T-cell (primary cell): ENCODE data around the gene MAP4K5. TPM values are rescaled to one million over a fixed set of nuclear protein-coding genes. Genes with fewer than 3 reads are reported as not detected.
"Not testable (repeated sequence)": the region's sequence is repeated elsewhere in the genome, so short reads cannot be mapped to it uniquely, and the experiment has no call there.

Source experiments
- ATAC-seq, 4 experiments: fragments of 200-7000 bp in 3 of 4; fragments of 150-1000 bp in 1 of 4; cut with Tn5 transposase; replicated peaks in 1 of 4; 1 replicate in 3 of 4; 2 replicates in 1 of 4; pipeline ENCODE4 v1.10.0; 2021; ENCODE audit warnings: moderate library complexity in 3 of 4, mild to moderate bottlenecking in 2 of 4, moderate number of reproducible peaks in 1 of 4
- CTCF ChIA-PET, 2 donors: fragments of 300-600 bp; sonication (Branson Sonifier 250); formaldehyde crosslinking; loops; one replicate each; lab custom pipeline; 2022; ENCODE audit warnings: antibody characterized with exemption in 2 of 2; lab: Charles Lee
- POLR2A ChIA-PET, 2 donors: fragments of 300-600 bp; sonication (Branson Sonifier 250); formaldehyde crosslinking; loops; one replicate each; lab custom pipeline; 2022; ENCODE audit warnings: antibody characterized with exemption in 2 of 2; lab: Charles Lee
- DNase-seq, 35 experiments: peaks; one replicate each; pipeline versions ENCODE4 v3.0.0 to v3.0.0-alpha.2; 2013 to 2023
- H3K27ac ChIP-seq: one replicate; pipeline ENCODE4 v1.5.1; 2013; ENCODE audit warnings: low read length
- H3K27me3 ChIP-seq, 2 experiments: replicated peaks in 1 of 2; 1 replicate in 1 of 2; 2 replicates in 1 of 2; pipeline versions ENCODE4 v1.6.1 to v1.7.0; 2013; ENCODE audit warnings: low read length in 1 of 2, mixed read lengths in 1 of 2; ENCODE audit not compliant: control insufficient read depth in 2 of 2, insufficient read depth in 2 of 2; ENCODE audit errors: extremely low read depth in 1 of 2
- H3K36me3 ChIP-seq, 2 donors: 1 replicate in 1 of 2; 2 replicates in 1 of 2; pipeline versions ENCODE4 v1.6.1 to v1.7.0; 2013; ENCODE audit warnings: low read length in 1 of 2; ENCODE audit not compliant: control insufficient read depth in 2 of 2, insufficient read depth in 1 of 2; ENCODE audit errors: extremely low read depth in 1 of 2
- H3K4me1 ChIP-seq, 2 experiments: 1 replicate in 1 of 2; 2 replicates in 1 of 2; pipeline versions ENCODE4 v1.6.1 to v1.7.0; 2013; ENCODE audit warnings: low read length in 2 of 2, mixed read lengths in 1 of 2; ENCODE audit not compliant: insufficient read depth in 2 of 2, control insufficient read depth in 1 of 2; ENCODE audit errors: extremely low read depth in 1 of 2
- H3K4me3 ChIP-seq, 2 donors: 1 replicate in 1 of 2; 2 replicates in 1 of 2; pipeline versions ENCODE4 v1.5.1 to v1.7.0; 2013; ENCODE audit warnings: mild to moderate bottlenecking in 2 of 2, low read length in 1 of 2, moderate library complexity in 1 of 2; ENCODE audit not compliant: control insufficient read depth in 1 of 2; ENCODE audit errors: extremely low read depth in 1 of 2
- H3K9me3 ChIP-seq: 2 replicates; pipeline ENCODE4 v1.7.0; 2013
- H3K27ac Mint-ChIP-seq, 2 donors: one replicate each; pipeline ENCODE4 v1.8.0; 2020 to 2021; ENCODE audit warnings: mild to moderate bottlenecking in 2 of 2, mixed read lengths in 2 of 2
- H3K27me3 Mint-ChIP-seq, 2 donors: one replicate each; pipeline ENCODE4 v1.8.0; 2021 to 2022; ENCODE audit warnings: mixed read lengths in 2 of 2
- H3K36me3 Mint-ChIP-seq: one replicate; pipeline ENCODE4 v1.8.0; 2021; ENCODE audit warnings: mixed read lengths
- H3K4me1 Mint-ChIP-seq, 3 donors: one replicate each; pipeline ENCODE4 v1.8.0; 2020 to 2022; ENCODE audit warnings: mixed read lengths in 3 of 3, mild to moderate bottlenecking in 1 of 3
- H3K4me3 Mint-ChIP-seq, 3 donors: one replicate each; pipeline ENCODE4 v1.8.0; 2020 to 2022; ENCODE audit warnings: mild to moderate bottlenecking in 3 of 3, mixed read lengths in 3 of 3, moderate library complexity in 3 of 3
- H3K9me3 Mint-ChIP-seq, 3 donors: one replicate each; pipeline ENCODE4 v1.8.0; 2020 to 2022; ENCODE audit warnings: mixed read lengths in 3 of 3
- WGBS: methylation state at CpG from one replicate; pipeline ENCODE4 v1.1.5; 2013; ENCODE audit warnings: missing lambda C conversion rate; ENCODE audit not compliant: insufficient coverage; 5-methylcytosine and 5-hydroxymethylcytosine counted together
- total RNA-seq, 35 experiments: library from RNA in 6 of 35; stranded (reverse) in 6 of 35; fragments of 120-200 nt in 1 of 35; gene quantifications; one replicate each; pipeline versions ENCODE4 v1.2.1 to v1.2.4 and lab custom pipeline; 2013 to 2026

The MAP4K5 gene
- total RNA-seq, 5 donors from 2014 or later (not counting 1 experiment from before 2014, with no cell fraction given), result 33.5 to 48.2 (median 44.6) TPM

DNA sequence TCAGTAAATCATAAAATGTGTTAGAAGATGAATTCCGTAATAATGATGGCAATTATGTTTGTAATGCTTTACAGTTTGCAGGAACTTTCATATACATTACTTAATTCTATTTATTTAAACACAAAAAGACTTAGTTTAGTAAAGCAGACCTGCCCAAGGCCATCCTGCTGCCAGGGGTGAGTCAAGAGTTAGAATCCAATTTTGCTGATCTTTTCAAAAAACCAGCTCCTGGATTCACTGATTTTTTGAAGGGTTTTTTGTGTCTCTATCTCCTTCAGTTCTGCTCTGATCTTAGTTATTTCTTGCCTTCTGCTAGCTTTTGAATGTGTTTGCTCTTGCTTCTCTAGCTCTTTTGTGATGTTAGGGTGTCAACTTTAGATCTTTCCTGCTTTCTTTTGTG is 25.3 kb downstream of the MAP4K5 start:
- H3K36me3 ChIP-seq, H3K9me3 ChIP-seq, H3K27me3 Mint-ChIP-seq, DNase-seq, POLR2A ChIA-PET, ATAC-seq, H3K4me3 Mint-ChIP-seq, H3K4me1 ChIP-seq, H3K9me3 Mint-ChIP-seq, H3K4me3 ChIP-seq, H3K27me3 ChIP-seq, H3K27ac ChIP-seq: not testable (repeated sequence)
- Mint-ChIP-seq H3K27ac (peak overlapping the region in 1 of 2 donors; percentile 1), H3K4me1 (peaks cover 20 to 40% (median 28%) of the 10 kb centered on the region in 3 donors), H3K36me3 (peaks cover 49% of the 10 kb centered on the region)
- CTCF ChIA-PET, result interaction anchor here in 1 of 2 donors (0.6 kb wide), 1 partner anchor 22 kb away, joined by 3 read pairs; no protein-coding TSS in a partner anchor
- no CpG with 5 or more reads among the region's 1 CpG for WGBS

- ATAC-seq (no peak), DNase-seq (no peak)
- H3K27me3 ChIP-seq, result no peaks in the 10 kb centered on the region
- no peaks in the 10 kb centered on the region for H3K9me3 ChIP-seq
- H3K4me3 ChIP-seq, result no peak overlapping the region
- no CpG with 5 or more reads among the region's 2 CpGs for WGBS
- no peak overlapping the region for H3K27ac Mint-ChIP-seq
- no peaks in the 10 kb centered on the region for H3K9me3 Mint-ChIP-seq
- CTCF ChIA-PET, result interaction anchor here in 1 of 2 donors (0.7 kb wide), 1 partner anchor 27 kb away, joined by 3 read pairs; no protein-coding TSS in a partner anchor
- no peak overlapping the region for H3K4me3 Mint-ChIP-seq
- POLR2A ChIA-PET, result no interaction called here
- peaks cover 4 to 13% (median 13%) of the 10 kb centered on the region in 3 donors for H3K4me1 Mint-ChIP-seq
- H3K27ac ChIP-seq, result no peak overlapping the region
- H3K36me3 Mint-ChIP-seq, result peaks cover 39% of the 10 kb centered on the region
- H3K36me3 ChIP-seq, result peaks cover 0 to 2% of the 10 kb centered on the region in 2 donors
- H3K27me3 Mint-ChIP-seq, result no peaks in the 10 kb centered on the region
- H3K4me1 ChIP-seq, result no peaks in the 10 kb centered on the region
Observed at GRCh38 chr14:50501642-50502041, 30.7 kb downstream of the MAP4K5 start.

DNA sequence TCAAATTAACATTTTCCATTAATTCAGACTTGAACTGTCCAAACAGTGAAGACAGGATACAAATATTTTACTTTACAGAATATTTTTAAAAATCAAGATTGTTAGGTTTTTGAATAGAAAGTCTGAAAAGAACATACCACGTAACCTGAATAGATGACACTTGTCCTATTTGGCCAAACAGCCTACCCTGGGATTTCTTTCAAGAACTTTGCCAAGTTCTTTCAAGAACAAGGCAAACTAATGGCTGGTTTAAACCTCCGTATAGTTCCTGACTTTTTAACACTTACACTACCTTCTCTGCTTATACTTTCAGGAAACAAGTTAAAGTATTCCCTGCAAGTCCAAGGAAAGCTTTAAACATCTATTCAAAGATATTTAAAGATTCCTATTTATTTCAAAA is 35.0 kb downstream of the MAP4K5 start:
- CTCF ChIA-PET, result interaction anchor here in 1 of 2 donors (0.6 kb wide), 1 partner anchor 1547 kb away, joined by 3 read pairs; no protein-coding TSS in a partner anchor
- peaks cover 41% of the 10 kb centered on the region for H3K36me3 Mint-ChIP-seq
- DNase-seq, result no peak
- no peaks in the 10 kb centered on the region for H3K27me3 Mint-ChIP-seq
- POLR2A ChIA-PET, result no interaction called here
- no peak for ATAC-seq
- no peaks in the 10 kb centered on the region for H3K9me3 Mint-ChIP-seq
- H3K4me1 Mint-ChIP-seq, result peaks cover 10 to 17% (median 17%) of the 10 kb centered on the region in 3 donors
- Histone ChIP-seq H3K4me3 (no peak overlapping the region), H3K27me3 (no peaks in the 10 kb centered on the region), H3K36me3 (no peaks in the 10 kb centered on the region), H3K9me3 (no peaks in the 10 kb centered on the region), H3K27ac (no peak overlapping the region), H3K4me1 (no peaks in the 10 kb centered on the region)
- H3K4me3 Mint-ChIP-seq, result no peak overlapping the region
- WGBS, result 100% methylated on average over 2 of the region's 2 CpGs
- H3K27ac Mint-ChIP-seq, result no peak overlapping the region

DNA sequence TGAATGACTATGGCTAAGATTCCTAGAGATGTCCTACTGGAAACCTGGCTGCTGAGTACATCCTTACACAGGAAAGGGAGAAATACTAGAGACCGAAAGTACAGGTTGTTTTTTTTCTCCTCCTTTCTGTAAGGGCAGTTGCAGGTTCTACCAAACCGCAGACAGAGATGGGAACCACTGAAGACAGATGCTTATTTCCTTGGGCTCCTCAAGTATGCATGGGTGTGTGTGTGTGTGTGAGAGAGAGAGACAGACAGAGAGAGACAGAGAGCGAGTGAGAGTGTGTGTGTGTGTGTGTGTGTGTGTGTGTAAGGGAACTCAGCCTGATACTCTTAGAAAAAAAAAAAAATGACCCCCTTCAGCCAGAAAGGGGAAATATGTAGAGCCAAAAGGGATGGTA is 42.5 kb downstream of the MAP4K5 start:
- ChIA-PET CTCF (interaction anchor here (0.6 to 0.7 kb wide), 3 partner anchors 10 to 244 kb away, joined by 3 to 4 read pairs (median 3); no protein-coding TSS in a partner anchor), POLR2A (interaction anchor here in 1 of 2 donors (0.7 kb wide), 1 partner anchor 39 kb away, joined by 3 read pairs; no protein-coding TSS in a partner anchor)
- no peaks in the 10 kb centered on the region for H3K9me3 ChIP-seq
- no peak overlapping the region for H3K4me3 ChIP-seq
- no peaks in the 10 kb centered on the region for H3K27me3 Mint-ChIP-seq
- no peaks in the 10 kb centered on the region for H3K27me3 ChIP-seq
- no peak overlapping the region for H3K27ac Mint-ChIP-seq
- no peak overlapping the region for H3K4me3 Mint-ChIP-seq
- ATAC-seq (no peak), DNase-seq (no peak)
- 100% methylated on average over 1 of the region's 3 CpGs for WGBS
- H3K36me3 Mint-ChIP-seq, result peaks cover 32% of the 10 kb centered on the region
- no peak overlapping the region for H3K27ac ChIP-seq
- no peaks in the 10 kb centered on the region for H3K4me1 ChIP-seq
- no peaks in the 10 kb centered on the region for H3K9me3 Mint-ChIP-seq
- H3K36me3 ChIP-seq, result peaks cover 0 to 5% of the 10 kb centered on the region in 2 donors
- peaks cover 0 to 8% (median 8%) of the 10 kb centered on the region in 3 donors for H3K4me1 Mint-ChIP-seq

GRCh38 chr14:50488521-50488920 is 43.8 kb downstream of the MAP4K5 start:
- no peak overlapping the region for H3K4me3 Mint-ChIP-seq
- POLR2A ChIA-PET, result interaction anchor here (0.6 kb wide), 2 partner anchors 86 to 149 kb away, joined by 3 to 6 read pairs; no protein-coding TSS in a partner anchor

GRCh38 chr14:50479041-50479440 is 53.3 kb downstream of the MAP4K5 start:
- H3K27ac ChIP-seq, result no peak overlapping the region
- no peak for ATAC-seq
- peaks cover 0 to 20% of the 10 kb centered on the region in 2 donors for H3K36me3 ChIP-seq
- no peak overlapping the region for H3K4me3 ChIP-seq
- H3K4me3 Mint-ChIP-seq, result no peak overlapping the region
- ChIA-PET CTCF (no interaction called here), POLR2A (interaction anchor here in 1 of 2 donors (0.6 kb wide), 1 partner anchor 32 kb away, joined by 4 read pairs; no protein-coding TSS in a partner anchor)
- no peak overlapping the region for H3K27ac Mint-ChIP-seq
- H3K9me3 Mint-ChIP-seq, result peaks cover 3 to 18% (median 5%) of the 10 kb centered on the region in 3 donors
- H3K9me3 ChIP-seq, result no peaks in the 10 kb centered on the region
- peaks cover 57% of the 10 kb centered on the region for H3K36me3 Mint-ChIP-seq
- no peak for DNase-seq
- WGBS, result 91% methylated on average over 2 of the region's 2 CpGs
- no peaks in the 10 kb centered on the region for H3K4me1 ChIP-seq
- H3K4me1 Mint-ChIP-seq, result no peaks in the 10 kb centered on the region
- no peaks in the 10 kb centered on the region for H3K27me3 ChIP-seq
- H3K27me3 Mint-ChIP-seq, result no peaks in the 10 kb centered on the region

More at GRCh38 chr14:50488521-50488920, 43.8 kb downstream of the MAP4K5 start:
- no peak overlapping the region for H3K27ac ChIP-seq
- no peak for DNase-seq
- peaks cover 0 to 8% (median 7%) of the 10 kb centered on the region in 3 donors for H3K4me1 Mint-ChIP-seq
- H3K36me3 ChIP-seq, result peaks cover 0 to 5% of the 10 kb centered on the region in 2 donors
- no peaks in the 10 kb centered on the region for H3K4me1 ChIP-seq
- no peaks in the 10 kb centered on the region for H3K27me3 Mint-ChIP-seq
- peaks cover 28% of the 10 kb centered on the region for H3K36me3 Mint-ChIP-seq
- no peak overlapping the region for H3K4me3 ChIP-seq
- H3K27me3 ChIP-seq, result no peaks in the 10 kb centered on the region
- no peak overlapping the region for H3K27ac Mint-ChIP-seq
- ATAC-seq, result no peak
- no peaks in the 10 kb centered on the region for H3K9me3 ChIP-seq
- CTCF ChIA-PET, result no interaction called here
- no peaks in the 10 kb centered on the region for H3K9me3 Mint-ChIP-seq
- WGBS, result no CpG with 5 or more reads among the region's 1 CpG
